Measurements from ENCODE around the gene CTSK.

CTSK gene

DNA sequence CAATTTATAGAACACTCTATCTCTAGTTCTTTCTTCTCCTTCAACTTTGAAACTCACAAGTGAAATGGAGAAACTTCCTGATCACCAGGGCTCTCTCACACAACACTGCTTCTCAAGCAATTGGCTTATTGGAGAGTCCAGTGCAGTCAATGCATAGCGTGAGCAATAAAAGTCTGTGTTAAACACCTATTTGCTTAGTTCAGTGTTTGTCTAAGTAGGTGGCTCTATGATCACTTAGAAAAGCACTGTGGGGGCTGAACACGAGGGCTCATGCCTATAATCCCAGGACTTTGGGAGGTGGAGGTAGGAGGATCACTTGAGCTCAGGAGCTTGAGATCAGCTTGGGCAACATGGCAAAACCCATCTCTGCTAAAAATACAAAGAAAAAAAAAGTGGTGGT lies 54.6 kb downstream of the CTSK start:
- DNase-seq = no peak

DNA sequence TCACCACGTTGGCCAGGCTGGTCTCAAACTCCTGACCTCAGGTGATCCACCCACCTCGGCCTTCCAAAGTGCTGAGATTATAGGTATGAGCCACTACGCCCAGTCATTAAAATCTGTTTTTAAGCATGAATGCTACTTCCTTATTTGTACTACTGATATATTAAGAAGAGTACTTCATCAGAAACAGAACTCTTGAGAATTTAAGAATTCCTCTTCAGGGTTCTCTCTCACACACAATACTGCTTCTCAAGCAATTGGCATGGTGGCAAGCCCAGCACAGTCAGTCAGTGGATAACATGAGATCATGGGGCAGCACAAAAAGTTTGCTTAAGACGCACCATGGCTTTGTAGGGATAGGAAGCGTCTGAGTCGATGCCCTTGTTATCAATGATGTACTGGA lies 56.6 kb downstream of the CTSK start:
- no peak for DNase-seq

DNA sequence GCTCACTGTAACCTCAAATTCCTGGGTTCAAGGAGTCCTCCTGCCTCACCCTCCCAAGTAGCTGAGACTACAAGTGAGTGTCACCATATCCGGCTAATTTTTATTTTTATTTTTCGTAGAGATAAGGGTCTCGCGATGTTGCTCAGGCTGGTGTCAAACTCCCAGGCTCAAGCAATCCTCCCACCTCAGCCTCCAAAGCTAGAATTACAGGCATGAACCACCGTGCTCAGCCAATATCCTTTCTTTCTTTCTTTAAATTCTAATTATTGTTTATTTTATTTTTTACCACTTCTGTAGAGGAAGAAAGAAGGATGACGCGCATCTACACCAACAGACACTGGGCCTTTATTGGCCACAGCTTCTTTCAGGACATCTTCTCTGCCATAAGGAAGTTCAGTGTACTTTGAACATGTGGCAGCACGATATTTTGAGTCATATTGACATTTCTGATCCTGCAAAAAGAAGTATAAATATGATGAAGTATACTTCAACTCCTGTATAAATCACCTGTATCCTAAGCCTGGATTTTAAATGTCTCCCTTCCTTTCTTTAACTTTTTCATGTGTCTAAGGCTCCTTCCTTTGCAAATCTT lies 58.2 kb downstream of the CTSK start:
- DNase-seq = no peak

DNA sequence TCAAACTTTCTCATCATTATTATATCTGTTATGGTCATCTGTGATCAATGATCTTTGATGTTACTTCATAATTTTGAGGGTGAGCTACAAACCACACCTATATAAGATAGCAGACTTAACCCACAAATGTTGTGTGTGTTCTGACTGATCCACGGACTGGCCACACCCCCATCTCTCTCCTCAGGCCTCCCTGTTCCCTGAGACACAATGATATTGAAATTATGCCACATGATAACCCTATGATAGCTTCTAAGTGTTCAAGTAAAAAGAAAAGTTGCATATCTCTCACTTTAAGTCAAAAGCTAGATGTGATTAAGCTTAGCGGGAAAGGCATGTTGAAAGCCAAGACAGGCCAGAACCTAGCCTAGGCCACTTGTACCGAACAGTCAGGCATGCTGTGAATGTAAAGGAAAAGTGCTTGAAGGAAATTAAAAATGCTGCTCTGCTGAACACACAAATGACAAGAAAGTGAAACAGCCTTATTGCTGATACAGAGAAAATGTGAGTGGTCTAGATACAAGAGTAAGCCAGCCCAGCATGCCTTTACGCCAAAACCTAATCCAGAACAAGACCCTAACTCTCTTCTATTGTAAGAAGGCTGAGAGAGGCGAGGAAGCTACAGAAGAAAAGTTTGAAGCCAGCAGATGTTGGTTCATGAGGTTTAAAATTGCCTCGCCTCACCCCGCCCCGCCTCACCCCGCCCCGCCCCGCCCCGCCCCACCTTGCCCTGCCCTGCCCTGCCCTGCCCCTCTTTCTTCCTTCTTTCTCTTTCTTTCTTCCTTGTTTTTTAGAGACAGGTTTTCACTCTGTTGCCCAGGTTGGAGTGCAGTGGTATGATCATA lies 59.0 kb downstream of the CTSK start:
- DNase-seq = no peak
